ENCODE data around the gene TBC1D22A.

The TBC1D22A gene

GRCh38 chr22:47220752-47221151 lies 458.3 kb downstream of the TBC1D22A start:
- H3K4me3 ChIP-seq (ENCODE audit: low read depth, low read length), result no peak overlapping the region
- TF ChIP-seq CTCF (IDR thresholded peaks at IDR 0.05; ENCODE audit: control insufficient read depth, extremely low read depth, insufficient read depth), result no peak
- no peak for DNase-seq (ENCODE audit: low read depth)

- no peak for TF ChIP-seq CTCF (IDR thresholded peaks at IDR 0.05; ENCODE audit: control insufficient read depth, extremely low read depth, insufficient read depth)
- DNase-seq (ENCODE audit: low read depth), result no peak
- no peak overlapping the region for H3K4me3 ChIP-seq (ENCODE audit: low read depth, low read length)
Observed at GRCh38 chr22:47221840-47222615, 459.6 kb downstream of the TBC1D22A start.
